NB4 (cell line): Measurements from ENCODE around the gene CAMKK1.

Experiments used
- CTCF ChIP-seq: IDR thresholded peaks from one replicate; pipeline ENCODE4 v1.5.1; 2012; ENCODE audit warnings: low read depth, low read length
- MYC ChIP-seq: IDR thresholded peaks from 2 replicates; pipeline ENCODE4 v1.6.1; 2011; ENCODE audit warnings: low read depth, low read length
- POLR2A ChIP-seq: IDR thresholded peaks from 2 replicates; pipeline ENCODE4 v1.6.1; 2011; ENCODE audit warnings: mild to moderate bottlenecking; ENCODE audit not compliant: insufficient read length; ENCODE audit errors: extremely low read depth
- TF ChIP-seq, protein P1 (sequence below): IDR thresholded peaks from 2 replicates; pipeline ENCODE4 v1.6.1; 2011; ENCODE audit warnings: low read depth, low read length

GRCh38 chr17:3921006-3921405 is 28.2 kb upstream of the CAMKK1 start:
- TF ChIP-seq POLR2A, result no peak
- no peak for TF ChIP-seq CTCF
- TF ChIP-seq, protein P1, sequence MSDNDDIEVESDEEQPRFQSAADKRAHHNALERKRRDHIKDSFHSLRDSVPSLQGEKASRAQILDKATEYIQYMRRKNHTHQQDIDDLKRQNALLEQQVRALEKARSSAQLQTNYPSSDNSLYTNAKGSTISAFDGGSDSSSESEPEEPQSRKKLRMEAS, result no peak
- TF ChIP-seq MYC, result no peak
